GM19023 (cell line): ENCODE data around the gene CYB5RL.

Experiments
- ATAC-seq: cut with Tn5 transposase; IDR thresholded peaks from one replicate; pipeline ENCODE4 v1.9.1; 2021; ENCODE audit warnings: mild to moderate bottlenecking, moderate library complexity; ENCODE audit not compliant: unreplicated experiment

CYB5RL gene

GRCh38 chr1:54161495-54162168 is 38.2 kb downstream of the CYB5RL start:
- ATAC-seq, result no peak

GRCh38 chr1:54160351-54160750 is 39.5 kb downstream of the CYB5RL start:
- ATAC-seq, result no peak

DNA sequence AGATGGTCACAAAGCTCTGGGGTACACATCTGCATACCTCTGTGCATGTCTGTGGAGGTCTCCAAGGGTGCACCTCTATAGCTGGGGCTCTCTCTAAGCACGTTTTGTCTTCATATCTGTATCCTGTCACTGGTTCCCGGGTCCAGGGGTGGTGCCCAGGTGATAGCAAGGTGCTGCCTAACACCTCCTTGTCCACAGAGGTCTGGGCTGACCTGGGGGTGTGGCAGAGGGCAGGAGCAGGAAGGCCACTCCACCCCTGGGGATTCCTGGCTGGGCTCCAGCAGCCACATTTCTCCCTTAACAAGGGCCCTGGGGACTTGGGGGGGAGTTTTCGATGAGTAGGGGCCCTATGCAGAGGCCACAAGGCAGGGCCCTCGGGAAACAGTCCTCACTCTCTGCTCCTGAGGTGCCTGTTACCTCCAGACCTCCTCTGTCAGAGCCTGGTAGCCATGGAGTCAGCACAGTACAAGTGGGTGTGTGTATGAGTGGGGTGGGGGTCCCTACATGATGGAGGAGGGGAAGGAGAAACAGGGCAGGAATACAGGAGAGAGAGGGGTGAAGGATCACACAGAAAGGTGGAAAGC is 40.0 kb downstream of the CYB5RL start:
- ATAC-seq, result no peak

DNA sequence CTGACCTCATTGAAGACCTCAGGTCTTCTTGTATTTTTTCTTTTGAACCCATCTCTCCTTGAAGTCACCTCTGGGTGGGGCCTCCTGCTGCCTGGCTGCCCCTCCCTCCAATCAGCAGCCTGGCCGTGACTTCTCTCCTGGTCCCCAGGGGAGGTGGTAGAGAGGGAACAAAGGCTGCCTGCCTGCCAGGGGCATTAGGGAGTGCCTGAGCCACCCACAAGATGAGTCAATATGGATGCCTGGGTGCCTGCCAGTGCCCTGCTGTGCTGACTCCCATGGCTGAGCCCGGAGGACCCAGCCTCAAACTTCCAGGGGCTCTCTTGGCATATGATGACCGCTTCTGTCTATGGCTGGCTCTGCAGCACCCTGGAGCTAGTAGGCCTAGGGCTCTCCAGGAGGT is 41.8 kb downstream of the CYB5RL start:
- no peak for ATAC-seq

- ATAC-seq, result no peak
These were observed 42.4 kb downstream of the CYB5RL start for GRCh38 chr1:54157401-54157800.

DNA sequence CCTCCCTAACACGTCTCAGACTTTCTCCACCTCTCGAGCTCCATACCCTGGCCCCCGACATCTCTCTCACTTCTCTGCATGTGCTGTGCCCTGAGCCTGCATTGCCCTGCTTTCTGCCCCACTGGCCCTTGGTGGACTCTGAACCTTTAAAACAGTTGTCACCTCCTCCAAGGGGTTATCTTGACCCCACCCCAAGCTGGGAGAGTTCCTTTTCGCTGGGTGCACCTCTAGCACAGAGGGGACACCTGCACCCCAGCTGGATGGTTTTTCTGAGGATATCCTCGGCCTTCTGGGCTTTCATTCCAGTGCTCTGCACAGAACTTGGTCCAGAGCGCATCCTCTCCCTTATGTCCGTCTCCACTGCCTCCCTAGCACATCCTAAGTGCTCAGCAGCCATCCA is 42.8 kb downstream of the CYB5RL start:
- no peak for ATAC-seq

DNA sequence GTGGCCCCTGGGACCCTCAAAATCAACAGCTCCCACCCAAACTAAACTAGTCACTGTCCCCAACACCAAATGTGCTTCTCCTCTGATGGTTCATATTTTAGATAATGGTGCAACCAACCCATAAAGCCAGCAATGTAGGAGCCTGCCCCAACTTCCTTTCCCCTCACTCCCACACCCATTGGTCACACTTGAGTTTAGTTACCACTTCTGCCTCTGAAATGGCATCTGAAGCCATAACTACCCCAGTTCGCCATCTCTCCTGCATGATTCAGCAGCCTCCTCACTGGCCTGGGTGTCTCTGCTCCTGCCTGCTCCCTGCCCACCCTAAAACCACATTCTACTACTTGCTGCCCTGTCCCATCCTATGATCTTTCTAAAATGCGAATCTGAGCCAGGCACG is 43.6 kb downstream of the CYB5RL start:
- no peak for ATAC-seq

GRCh38 chr1:54153535-54154439 is 46.0 kb downstream of the CYB5RL start:
- ATAC-seq, result no peak

GRCh38 chr1:54152696-54153095 is 47.1 kb downstream of the CYB5RL start, which contains the start of gene CDCP2:
CDCP2 (minus strand) TSS chr1:54153000; CDS start chr1:54152922, 78 bp downstream.
- no peak for ATAC-seq

DNA sequence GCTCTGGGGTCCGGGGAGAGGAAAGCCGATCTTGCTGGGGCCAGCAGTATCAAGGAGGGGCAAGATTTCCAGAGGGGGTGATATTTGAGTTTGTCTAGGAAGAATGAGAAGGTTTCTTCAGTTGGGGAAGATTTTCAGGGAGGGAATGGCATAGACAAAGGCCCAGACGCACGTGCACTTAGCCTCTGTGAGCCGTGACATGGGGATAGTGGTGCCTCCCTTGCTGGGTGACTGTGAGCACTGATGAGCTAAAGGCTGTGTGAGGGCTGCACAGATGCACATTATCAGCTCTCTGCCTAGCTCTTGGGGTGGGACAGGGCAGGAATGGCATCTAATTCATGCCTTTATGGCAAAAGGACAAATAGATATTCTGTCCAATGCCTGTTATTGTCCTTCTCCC is 48.8 kb downstream of the CYB5RL start:
- ATAC-seq, result no peak
